ENCODE measurements around the gene PCSK7.

The PCSK7 gene

GRCh38 chr11:117170210-117170609 is 61.7 kb downstream of the PCSK7 start:
- in situ Hi-C loops (cut with MboI; ENCODE audit: low sequenced_read_pairs): no loop called here

GRCh38 chr11:117169736-117170135 is 62.1 kb downstream of the PCSK7 start:
- in situ Hi-C loops (cut with MboI; ENCODE audit: low sequenced_read_pairs): no loop called here

- in situ Hi-C loops (cut with MboI; ENCODE audit: low sequenced_read_pairs): no loop called here
Observed at GRCh38 chr11:117166491-117166890, 65.4 kb downstream of the PCSK7 start.

GRCh38 chr11:117160826-117161225 is 71.0 kb downstream of the PCSK7 start:
- in situ Hi-C loops (cut with MboI; ENCODE audit: low sequenced_read_pairs): no loop called here

GRCh38 chr11:117159892-117160291 is 72.0 kb downstream of the PCSK7 start:
- in situ Hi-C loops (cut with MboI; ENCODE audit: low sequenced_read_pairs): no loop called here

- in situ Hi-C loops (cut with MboI; ENCODE audit: low sequenced_read_pairs): no loop called here
Observed at GRCh38 chr11:117157507-117157906, 74.4 kb downstream of the PCSK7 start.

GRCh38 chr11:117154468-117154867 is 77.4 kb downstream of the PCSK7 start:
- in situ Hi-C loops (cut with MboI; ENCODE audit: low sequenced_read_pairs): no loop called here

All from HL-60/S4 (cell line).